Measurements from ENCODE around the gene SFMBT2. TPM values are rescaled to one million over a fixed set of nuclear protein-coding genes. Genes with fewer than 3 reads are reported as not detected.

Gene SFMBT2
- total RNA-seq, 2 donors from 2014 or later: 12.2 to 18.5 TPM

- no peak overlapping the region for H3K4me3 ChIP-seq
- intact Hi-C loops (cut with DNase I): no loop called here
- no peaks in the 10 kb centered on the region for H3K9me3 ChIP-seq
- no peaks in the 10 kb centered on the region for H3K4me1 ChIP-seq (replicated peaks)
- no peaks in the 10 kb centered on the region for H3K36me3 ChIP-seq
- H3K27me3 ChIP-seq (replicated peaks; ENCODE audit: insufficient read depth): no peaks in the 10 kb centered on the region
- TF ChIP-seq CTCF (IDR thresholded peaks at IDR 0.05) (no peak), POLR2AphosphoS5 (IDR thresholded peaks at IDR 0.05) (no peak), POLR2A (IDR thresholded peaks at IDR 0.05) (no peak)
- DNase-seq (ENCODE audit: low spot score): no peak
- 87% methylated on average over 5 of the region's 5 CpGs for WGBS
- no peak overlapping the region for H3K27ac ChIP-seq
Observed at GRCh38 chr10:7117177-7117799, 293.5 kb downstream of the SFMBT2 start.

GRCh38 chr10:7111561-7111960, 299.3 kb downstream of the SFMBT2 start:
- Histone ChIP-seq H3K27ac (no peak overlapping the region), H3K27me3 (replicated peaks; ENCODE audit: insufficient read depth) (no peaks in the 10 kb centered on the region), H3K9me3 (no peaks in the 10 kb centered on the region), H3K4me3 (no peak overlapping the region), H3K36me3 (no peaks in the 10 kb centered on the region), H3K4me1 (replicated peaks) (no peaks in the 10 kb centered on the region)
- intact Hi-C loops (cut with DNase I): no loop called here
- no peak for DNase-seq (ENCODE audit: low spot score)
- 76% methylated on average over 3 of the region's 3 CpGs for WGBS
- no peak for TF ChIP-seq POLR2AphosphoS5 (IDR thresholded peaks at IDR 0.05)
- no peak for TF ChIP-seq POLR2A (IDR thresholded peaks at IDR 0.05)
- no peak for TF ChIP-seq CTCF (IDR thresholded peaks at IDR 0.05)

GRCh38 chr10:7111089-7111488, 299.7 kb downstream of the SFMBT2 start:
- no peak for DNase-seq (ENCODE audit: low spot score)
- H3K9me3 ChIP-seq: no peaks in the 10 kb centered on the region
- H3K27me3 ChIP-seq (replicated peaks; ENCODE audit: insufficient read depth): no peaks in the 10 kb centered on the region
- H3K36me3 ChIP-seq: no peaks in the 10 kb centered on the region
- no peak for TF ChIP-seq POLR2AphosphoS5 (IDR thresholded peaks at IDR 0.05)
- TF ChIP-seq POLR2A (IDR thresholded peaks at IDR 0.05): no peak
- TF ChIP-seq CTCF (IDR thresholded peaks at IDR 0.05): no peak
- no peaks in the 10 kb centered on the region for H3K4me1 ChIP-seq (replicated peaks)
- no peak overlapping the region for H3K4me3 ChIP-seq
- H3K27ac ChIP-seq: no peak overlapping the region
- WGBS: 94% methylated on average over 3 of the region's 3 CpGs
- intact Hi-C loops (cut with DNase I): no loop called here

Small RNAs within 50 kb of the gene (small RNA-seq; reads per million reads assigned to genes)
- gene AL590095.2 (0 reads per million in 2 donors), gene COX6CP17 (0 reads per million in 2 donors)

All from prostate gland (tissue), 2 donors.